ENCODE results near the gene PSMB7.
A peak's percentile ranks its signal among the peaks of the same experiment; 100 is the strongest.

Gene PSMB7

GRCh38 chr9:124415102-124415851 is at the start of gene PSMB7:
Gene PSMB7 (minus strand): TSS chr9:124415442. CDS start chr9:124415425, 17 bp downstream.
- DNase-seq (ENCODE audit: low read depth): peak; percentile 94

DNA sequence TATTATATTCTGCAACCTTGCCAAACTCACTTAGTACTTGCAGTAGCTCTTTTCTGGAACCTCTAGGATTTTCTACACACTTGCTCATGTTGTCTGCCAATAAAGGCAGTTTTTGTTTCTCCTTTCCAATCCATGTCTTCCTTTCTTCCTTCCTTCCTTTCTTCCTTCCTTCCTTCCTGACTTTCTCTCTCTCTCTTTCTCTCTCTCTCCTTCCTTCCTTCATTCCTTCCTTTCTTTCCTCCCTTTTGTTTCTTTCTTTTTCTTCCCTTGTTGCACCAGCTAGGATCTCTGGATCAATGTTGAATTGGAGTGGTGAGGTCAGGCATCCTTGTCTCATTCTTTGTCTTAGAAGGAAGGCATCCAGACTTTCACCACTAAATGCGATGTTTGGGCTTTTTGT is 47.5 kb upstream of the PSMB7 start:
- DNase-seq (ENCODE audit: low read depth): no peak

DNA sequence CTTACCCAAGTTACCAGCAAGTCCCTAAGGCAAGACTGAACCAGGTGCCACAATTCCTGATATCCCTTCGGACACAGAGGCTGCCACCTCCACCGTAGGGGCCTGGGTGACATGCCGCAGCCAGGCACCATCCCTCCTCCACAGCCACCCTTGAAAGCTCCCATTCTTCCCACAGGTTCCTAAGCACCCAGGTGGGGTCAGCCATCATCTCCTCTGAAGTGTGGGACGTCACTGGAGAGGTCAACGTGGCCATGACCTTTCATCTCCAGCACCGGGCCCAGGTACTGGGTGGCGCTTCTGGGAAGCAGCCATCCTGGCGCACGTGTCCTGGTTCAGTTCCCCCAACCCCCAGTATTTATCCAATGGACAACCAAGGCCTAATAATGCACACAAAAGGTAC is 43.2 kb upstream of the PSMB7 start:
- DNase-seq (ENCODE audit: low read depth): no peak

- no peak for DNase-seq (ENCODE audit: low read depth)
These were observed 42.7 kb upstream of the PSMB7 start for GRCh38 chr9:124457887-124458431.

DNA sequence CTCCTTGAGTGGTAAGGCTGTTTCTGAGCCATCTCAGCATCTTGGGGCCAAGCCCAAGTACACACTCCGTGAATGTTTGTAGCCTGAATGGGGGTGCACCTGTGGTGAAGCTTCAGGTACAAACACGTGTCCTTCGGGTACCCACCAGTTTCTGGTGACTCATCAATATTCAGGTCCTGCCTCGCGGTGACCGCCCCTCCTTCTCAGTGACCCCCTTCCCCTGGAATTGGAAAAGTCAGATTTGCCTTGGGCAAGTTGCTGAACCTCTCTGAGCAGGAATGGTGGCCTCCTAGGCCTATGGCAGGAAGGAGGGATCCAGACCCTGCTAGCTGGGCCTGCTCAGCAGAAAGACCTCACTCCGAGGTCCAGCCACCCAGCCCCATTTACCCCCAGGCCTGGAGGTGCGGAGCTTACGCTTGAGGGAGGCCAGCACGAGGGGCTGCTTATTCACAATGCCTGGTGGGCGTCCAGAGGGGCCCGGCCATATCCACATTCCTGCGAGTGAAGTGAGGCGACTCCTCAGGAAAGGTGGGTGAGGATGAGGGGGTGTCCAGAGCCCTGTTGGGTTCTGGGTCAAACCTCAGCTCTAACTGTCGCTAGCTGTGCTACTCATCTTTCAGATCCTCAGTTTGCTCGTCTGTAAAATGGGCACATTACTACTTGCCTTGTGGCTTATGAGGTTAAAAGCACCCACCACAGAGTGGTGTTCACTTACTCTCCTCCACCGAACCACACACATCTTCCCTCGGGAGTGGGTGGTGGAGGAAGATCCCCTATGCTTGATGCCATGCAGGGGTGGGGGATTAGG is 42.0 kb upstream of the PSMB7 start:
- no peak for DNase-seq (ENCODE audit: low read depth)

DNA sequence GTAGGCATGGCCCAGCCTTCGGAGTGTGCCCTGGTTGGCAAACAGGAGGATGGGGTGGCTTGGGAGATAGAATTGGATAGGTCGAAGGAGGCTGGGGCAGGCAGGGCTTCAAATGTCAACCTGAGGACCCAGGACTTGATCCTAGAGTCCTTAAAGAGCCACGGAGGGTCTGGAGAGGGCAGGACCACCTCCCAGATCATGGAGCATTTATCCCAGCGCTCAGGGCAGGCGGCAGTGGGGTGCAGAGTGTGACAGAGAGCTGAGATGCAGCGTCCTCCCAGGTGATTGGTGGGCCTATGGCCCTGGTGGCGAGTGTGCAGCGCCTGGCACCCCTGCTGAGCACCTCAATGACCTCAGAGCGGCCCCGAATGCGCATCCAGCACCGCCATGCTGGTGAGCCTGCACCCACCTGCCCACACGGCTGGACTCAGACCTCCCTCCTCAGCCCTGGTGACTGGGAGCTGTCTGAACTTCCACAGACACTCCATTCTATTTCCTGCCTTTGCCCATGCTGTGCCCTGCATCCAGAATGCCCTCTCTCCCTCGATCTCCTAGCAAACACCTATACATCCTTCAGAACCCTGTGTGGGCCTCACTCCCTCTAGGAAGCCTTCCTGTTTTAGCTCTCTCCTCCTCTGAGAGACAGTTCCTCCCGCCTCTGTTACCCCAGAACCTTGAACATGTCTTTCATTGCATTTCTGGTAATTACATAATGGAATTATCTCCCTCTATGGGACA is 41.3 kb upstream of the PSMB7 start:
- DNase-seq (ENCODE audit: low read depth): no peak

DNA sequence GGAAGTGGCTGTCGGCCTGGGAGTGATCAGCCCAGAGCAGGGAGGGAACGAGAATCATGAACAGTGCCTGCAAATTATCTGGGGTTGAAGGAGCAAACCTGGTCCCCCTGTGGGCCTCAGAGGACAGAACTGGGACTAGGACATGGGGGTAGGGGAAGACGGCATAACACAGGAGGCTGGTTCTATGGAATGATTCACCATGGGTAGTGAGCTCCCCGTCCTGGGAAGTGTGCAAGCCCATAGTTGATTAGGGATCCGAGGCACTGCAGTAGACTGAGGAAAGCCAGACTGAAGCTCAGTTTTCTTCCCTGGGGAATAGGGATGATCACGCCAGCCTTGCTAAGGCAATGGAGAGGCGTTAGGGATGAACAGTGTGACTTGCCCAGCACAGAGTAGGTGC is 40.6 kb upstream of the PSMB7 start:
- no peak for DNase-seq (ENCODE audit: low read depth)

DNA sequence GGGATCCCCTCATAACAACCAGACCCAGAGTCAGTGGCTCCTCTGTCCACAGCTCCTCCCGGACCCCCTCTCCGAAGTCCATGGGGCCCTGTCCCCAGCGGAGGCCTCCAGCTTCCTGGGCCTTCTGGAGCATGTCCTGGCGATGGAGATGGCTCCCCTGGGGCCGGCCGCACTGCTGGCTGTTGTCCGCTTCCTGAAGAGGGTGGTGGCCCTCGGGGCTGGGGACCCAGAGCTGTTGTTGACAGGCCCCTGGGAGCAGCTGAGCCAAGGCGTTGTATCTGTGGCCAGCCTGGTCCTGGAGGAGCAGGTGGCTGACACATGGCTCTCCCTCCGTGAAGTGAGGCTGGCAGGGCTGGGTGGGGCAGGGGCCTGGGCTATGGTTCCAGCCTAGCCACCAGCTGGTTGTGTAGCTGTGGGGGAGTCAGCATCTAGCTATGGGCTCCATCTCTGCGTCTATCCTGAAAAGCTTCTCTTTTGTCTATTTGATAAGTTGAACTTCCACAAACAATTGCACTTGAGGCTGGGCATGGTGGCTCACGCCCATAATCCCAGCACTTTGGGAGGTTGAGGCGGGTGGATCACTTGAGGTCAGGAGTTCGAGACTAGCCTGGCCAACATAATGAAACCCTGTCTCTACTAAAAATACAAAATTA is 39.7 kb upstream of the PSMB7 start:
- no peak for DNase-seq (ENCODE audit: low read depth)

- no peak for DNase-seq (ENCODE audit: low read depth)
These were observed 39.1 kb upstream of the PSMB7 start for GRCh38 chr9:124454296-124454695.

GRCh38 chr9:124453586-124454191 is 38.4 kb upstream of the PSMB7 start:
- no peak for DNase-seq (ENCODE audit: low read depth)

- DNase-seq (ENCODE audit: low read depth): no peak
These were observed 37.8 kb upstream of the PSMB7 start for GRCh38 chr9:124452841-124453585.

DNA sequence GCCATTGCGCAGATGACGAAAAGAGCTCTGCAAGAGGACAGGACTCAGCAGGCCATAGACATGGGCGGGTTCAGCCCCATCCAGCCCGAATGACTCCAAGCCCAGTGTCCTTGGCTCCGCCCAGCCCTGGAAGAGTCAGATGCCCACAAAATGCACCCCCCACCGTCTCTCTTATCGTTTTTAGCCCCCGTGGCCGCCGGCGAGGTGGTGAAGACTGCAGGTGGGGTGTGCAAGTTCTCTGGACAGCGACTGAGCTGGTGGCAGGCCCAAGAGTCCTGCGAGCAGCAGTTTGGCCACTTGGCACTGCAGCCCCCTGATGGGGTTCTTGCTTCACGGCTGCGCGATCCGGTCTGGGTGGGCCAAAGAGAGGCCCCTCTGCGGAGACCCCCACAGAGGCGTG is 37.1 kb upstream of the PSMB7 start:
- DNase-seq (ENCODE audit: low read depth): no peak

- DNase-seq (ENCODE audit: low read depth): no peak
These were observed 35.9 kb upstream of the PSMB7 start for GRCh38 chr9:124450931-124451661.

DNA sequence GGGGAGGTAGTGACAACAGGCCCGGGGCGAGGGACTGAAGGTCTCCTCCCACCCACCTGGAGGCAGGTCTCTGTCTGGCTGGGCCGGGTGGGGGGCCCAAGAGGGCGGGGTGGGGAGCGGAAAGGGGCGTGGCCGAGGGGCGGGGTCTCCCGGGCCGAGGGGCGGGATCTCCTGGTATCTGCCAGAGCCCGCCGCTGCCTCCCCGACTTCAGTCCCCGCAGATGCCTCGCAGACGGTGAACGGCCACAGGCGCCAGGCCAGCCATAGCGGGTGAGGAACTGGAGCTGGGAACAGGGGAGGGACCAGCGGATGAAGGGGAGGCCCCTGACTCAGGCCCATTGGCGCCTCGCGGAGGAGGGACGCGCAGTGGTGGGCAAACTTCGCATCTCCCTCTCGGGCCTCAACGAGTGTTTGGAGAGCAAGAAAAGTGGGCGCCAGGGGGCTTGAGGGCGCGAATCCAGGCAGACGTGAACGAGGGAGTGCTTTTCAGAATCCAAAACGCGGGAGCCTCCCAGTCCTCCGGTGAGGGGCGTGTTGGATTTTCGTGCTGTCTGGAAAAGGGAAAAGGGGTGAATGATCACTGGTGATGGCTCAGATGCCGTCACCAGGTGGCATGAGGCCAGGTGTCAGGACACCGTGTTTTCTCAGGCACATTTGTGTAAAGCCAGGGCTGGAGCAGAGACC is 35.1 kb upstream of the PSMB7 start, which contains the start of gene ADGRD2:
TSS of gene ADGRD2 (plus strand) at position 211 of the 684 bp plus-strand sequence. CDS start 1,216 bp downstream, outside the sequence.
- no peak for DNase-seq (ENCODE audit: low read depth)

- peak; percentile 10 for DNase-seq (ENCODE audit: low read depth)
These were observed 34.3 kb upstream of the PSMB7 start for GRCh38 chr9:124449381-124450151.

GRCh38 chr9:124448019-124448418 is 32.8 kb upstream of the PSMB7 start:
- DNase-seq (ENCODE audit: low read depth): no peak

DNA sequence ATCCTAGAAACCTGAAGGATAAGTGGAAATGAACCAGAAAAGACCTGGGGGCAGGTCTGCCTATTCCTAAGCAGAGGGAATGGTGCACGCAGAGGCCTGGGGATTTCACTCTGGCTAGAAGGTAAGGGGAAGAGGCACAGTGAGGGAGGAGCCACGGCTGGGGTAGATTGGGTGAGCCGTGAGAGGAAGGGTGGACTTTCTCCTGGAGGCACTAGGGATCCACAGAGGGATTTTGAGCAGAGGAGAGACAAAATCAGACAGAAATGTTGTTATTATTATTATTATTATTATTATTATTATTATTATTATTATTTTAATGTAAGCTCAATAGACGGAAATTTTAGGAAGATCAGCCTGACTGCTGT is 32.0 kb upstream of the PSMB7 start:
- DNase-seq (ENCODE audit: low read depth): no peak

GRCh38 chr9:124444166-124444565 is 28.9 kb upstream of the PSMB7 start:
- no peak for DNase-seq (ENCODE audit: low read depth)

DNA sequence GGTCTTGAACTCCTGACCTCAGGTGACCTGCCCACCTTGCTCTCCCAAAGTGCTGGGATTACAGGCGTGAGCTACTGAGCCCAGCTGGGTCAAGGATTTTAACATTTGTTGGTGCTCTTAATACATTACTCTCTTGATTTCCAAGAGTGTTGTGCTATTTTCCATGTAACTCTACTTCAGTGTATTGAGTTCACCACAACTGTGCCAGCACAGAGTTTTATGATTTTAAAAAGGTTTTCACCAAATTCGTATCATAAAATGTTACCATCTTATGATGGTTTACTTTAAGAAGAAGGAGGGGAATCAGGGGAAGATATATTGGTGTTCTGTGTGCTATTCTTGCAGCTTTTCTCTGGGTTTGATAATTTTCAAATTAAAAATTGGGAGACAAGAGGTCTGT is 28.4 kb upstream of the PSMB7 start:
- no peak for DNase-seq (ENCODE audit: low read depth)
